Upper lobe of right lung (tissue), 1 donor: Measurements from ENCODE around the gene TEDC2. TPM values are rescaled to one million over a fixed set of nuclear protein-coding genes. Genes with fewer than 3 reads are reported as not detected.

Experiments
- ATAC-seq: fragments of 200-7000 bp; cut with Tn5 transposase; one replicate; pipeline ENCODE4 v1.9.1; 2020; ENCODE audit warnings: mild to moderate bottlenecking, moderate library complexity
- DNase-seq: peaks from one replicate; pipeline ENCODE4 v3.0.0-alpha.2; 2020
- H3K27ac ChIP-seq: fragments of 200-600 bp; one replicate; pipeline ENCODE4 v1.8.0; 2022
- H3K27me3 ChIP-seq: fragments of 200-600 bp; one replicate; pipeline ENCODE4 v1.8.0; 2022; ENCODE audit warnings: mild to moderate bottlenecking
- H3K36me3 ChIP-seq: fragments of 200-600 bp; one replicate; pipeline ENCODE4 v1.8.0; 2022
- H3K4me1 ChIP-seq: fragments of 200-600 bp; one replicate; pipeline ENCODE4 v1.8.0; 2022
- H3K4me3 ChIP-seq: fragments of 200-600 bp; one replicate; pipeline ENCODE4 v1.8.0; 2022; ENCODE audit warnings: mild to moderate bottlenecking
- H3K9me3 ChIP-seq: fragments of 200-600 bp; one replicate; pipeline ENCODE4 v1.8.0; 2022
- intact Hi-C: fragments of 100-400 bp; cut with DNase I; formaldehyde crosslinking; loops from one replicate; pipeline ENCODE4 v1.11.0; 2022
- total RNA-seq: library from RNA; stranded (reverse); fragmentation: NEBNext Ultra II Directional; extraction: Animal tissue kit (Norgen Biotek cat#: 25700); gene quantifications from one replicate; pipeline ENCODE4 v1.2.1, GENCODE V29; 2021
- TF ChIP-seq, protein P1 (sequence below): fragments of 200-600 bp; IDR thresholded peaks from one replicate; pipeline ENCODE4 v1.8.0; 2022; ENCODE audit warnings: antibody characterized with exemption
- donor health status: DM: no; HTN: yes; CAD: no; lungs with severe emphysema.

The TEDC2 gene
- total RNA-seq, 1 donor from 2014 or later: not detected

- H3K4me1 ChIP-seq: peaks cover 52% of the 10 kb centered on the region
- H3K4me3 ChIP-seq: no peak overlapping the region
- H3K9me3 ChIP-seq: no peaks in the 10 kb centered on the region
- ATAC-seq: no peak
- intact Hi-C loops: no loop called here
- H3K36me3 ChIP-seq: no peaks in the 10 kb centered on the region
- no peak for DNase-seq
- H3K27me3 ChIP-seq: no peaks in the 10 kb centered on the region
- no peak overlapping the region for H3K27ac ChIP-seq
- TF ChIP-seq, protein P1, sequence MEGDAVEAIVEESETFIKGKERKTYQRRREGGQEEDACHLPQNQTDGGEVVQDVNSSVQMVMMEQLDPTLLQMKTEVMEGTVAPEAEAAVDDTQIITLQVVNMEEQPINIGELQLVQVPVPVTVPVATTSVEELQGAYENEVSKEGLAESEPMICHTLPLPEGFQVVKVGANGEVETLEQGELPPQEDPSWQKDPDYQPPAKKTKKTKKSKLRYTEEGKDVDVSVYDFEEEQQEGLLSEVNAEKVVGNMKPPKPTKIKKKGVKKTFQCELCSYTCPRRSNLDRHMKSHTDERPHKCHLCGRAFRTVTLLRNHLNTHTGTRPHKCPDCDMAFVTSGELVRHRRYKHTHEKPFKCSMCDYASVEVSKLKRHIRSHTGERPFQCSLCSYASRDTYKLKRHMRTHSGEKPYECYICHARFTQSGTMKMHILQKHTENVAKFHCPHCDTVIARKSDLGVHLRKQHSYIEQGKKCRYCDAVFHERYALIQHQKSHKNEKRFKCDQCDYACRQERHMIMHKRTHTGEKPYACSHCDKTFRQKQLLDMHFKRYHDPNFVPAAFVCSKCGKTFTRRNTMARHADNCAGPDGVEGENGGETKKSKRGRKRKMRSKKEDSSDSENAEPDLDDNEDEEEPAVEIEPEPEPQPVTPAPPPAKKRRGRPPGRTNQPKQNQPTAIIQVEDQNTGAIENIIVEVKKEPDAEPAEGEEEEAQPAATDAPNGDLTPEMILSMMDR: no peak
These were observed 25.1 kb downstream of the TEDC2 start for GRCh38 chr16:2484898-2485508.

GRCh38 chr16:2485811-2486507, 26.1 kb downstream of the TEDC2 start:
- peaks cover 3% of the 10 kb centered on the region for H3K36me3 ChIP-seq

DNA sequence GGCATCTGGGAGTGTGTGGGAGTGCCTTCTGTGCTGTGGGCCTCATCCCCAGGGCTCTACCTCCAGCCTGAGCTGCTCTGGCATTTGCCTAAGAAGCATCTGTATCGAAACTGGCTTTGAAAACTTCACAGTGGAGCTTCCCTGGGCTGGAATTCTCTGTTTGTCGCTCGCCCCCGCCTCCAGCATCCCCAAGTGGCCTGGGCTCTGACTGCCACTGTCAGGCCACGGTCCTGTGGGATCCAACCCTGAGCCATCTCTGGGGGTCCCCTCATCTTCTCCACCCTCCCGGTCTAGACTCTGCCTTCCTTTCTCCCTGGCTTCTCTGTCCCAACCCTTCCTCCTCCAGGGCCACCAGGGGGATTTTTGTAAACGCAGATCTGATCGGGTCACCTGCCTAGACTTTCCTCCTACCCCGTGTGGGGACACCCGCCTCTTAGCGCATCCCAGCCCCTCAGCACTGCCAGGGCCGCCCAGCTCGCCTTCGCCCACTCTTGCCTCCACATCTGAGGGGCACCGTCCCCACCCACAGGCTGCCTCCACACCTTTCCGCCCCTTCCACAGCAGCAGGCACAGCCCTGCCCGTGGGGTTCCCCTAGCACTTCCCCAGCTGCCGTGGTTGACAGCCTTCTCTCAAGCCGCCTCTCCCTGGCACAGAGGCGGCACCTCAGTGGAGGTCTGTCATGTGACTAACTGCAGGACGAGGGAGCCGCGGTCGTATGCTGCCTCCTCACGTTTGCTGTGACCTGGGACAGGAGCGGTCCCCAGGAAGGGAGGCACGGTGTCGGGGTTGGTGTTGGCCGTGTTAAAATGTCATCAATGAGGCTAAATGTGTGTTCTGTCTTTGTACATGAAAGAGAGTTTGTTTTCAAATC, 27.0 kb downstream of the TEDC2 start:
- ATAC-seq (peak; percentile 81), DNase-seq (peak; percentile 88)
- intact Hi-C loops: no loop called here
- TF ChIP-seq, protein P1: peak; percentile 28
- H3K36me3 ChIP-seq: peaks cover 3% of the 10 kb centered on the region
- H3K4me1 ChIP-seq: peaks cover 40% of the 10 kb centered on the region
- no peaks in the 10 kb centered on the region for H3K9me3 ChIP-seq
- H3K27ac ChIP-seq: no peak overlapping the region
- no peak overlapping the region for H3K4me3 ChIP-seq
- H3K27me3 ChIP-seq: no peaks in the 10 kb centered on the region

More at GRCh38 chr16:2485811-2486507, 26.1 kb downstream of the TEDC2 start:
- H3K9me3 ChIP-seq: no peaks in the 10 kb centered on the region
- no peak for DNase-seq
- no peak for ATAC-seq
- peaks cover 47% of the 10 kb centered on the region for H3K4me1 ChIP-seq
- H3K27me3 ChIP-seq: no peaks in the 10 kb centered on the region
- intact Hi-C loops: no loop called here
- no peak overlapping the region for H3K4me3 ChIP-seq
- TF ChIP-seq, protein P1: no peak
- no peak overlapping the region for H3K27ac ChIP-seq

- no peak for DNase-seq
- peaks cover 35% of the 10 kb centered on the region for H3K4me1 ChIP-seq
- peaks cover 3% of the 10 kb centered on the region for H3K36me3 ChIP-seq
- ATAC-seq: no peak
- H3K27me3 ChIP-seq: no peaks in the 10 kb centered on the region
- intact Hi-C loops: no loop called here
- H3K4me3 ChIP-seq: no peak overlapping the region
- H3K27ac ChIP-seq: no peak overlapping the region
- TF ChIP-seq, protein P1: no peak
- H3K9me3 ChIP-seq: no peaks in the 10 kb centered on the region
These were observed 27.6 kb downstream of the TEDC2 start for GRCh38 chr16:2487517-2487842.

- intact Hi-C loops: no loop called here
- TF ChIP-seq, protein P1: no peak
- peaks cover 30% of the 10 kb centered on the region for H3K4me1 ChIP-seq
- ATAC-seq (peak; percentile 7), DNase-seq (no peak)
- H3K27ac ChIP-seq: no peak overlapping the region
- no peaks in the 10 kb centered on the region for H3K27me3 ChIP-seq
- no peaks in the 10 kb centered on the region for H3K9me3 ChIP-seq
- H3K4me3 ChIP-seq: no peak overlapping the region
- H3K36me3 ChIP-seq: peaks cover 3% of the 10 kb centered on the region
These were observed 28.1 kb downstream of the TEDC2 start for GRCh38 chr16:2487903-2488531.
